ENCODE results near the gene MSANTD1. TPM values are rescaled to one million over a fixed set of nuclear protein-coding genes. Genes with fewer than 3 reads are reported as not detected.

Gene MSANTD1
- total and polyA plus RNA-seq, 10 of the 15 experiments (the other 5 are each of a cell fraction or from before 2014, with no cell fraction given): 0.07 to 0.87 (median 0.22) TPM; not detected in 2

DNA sequence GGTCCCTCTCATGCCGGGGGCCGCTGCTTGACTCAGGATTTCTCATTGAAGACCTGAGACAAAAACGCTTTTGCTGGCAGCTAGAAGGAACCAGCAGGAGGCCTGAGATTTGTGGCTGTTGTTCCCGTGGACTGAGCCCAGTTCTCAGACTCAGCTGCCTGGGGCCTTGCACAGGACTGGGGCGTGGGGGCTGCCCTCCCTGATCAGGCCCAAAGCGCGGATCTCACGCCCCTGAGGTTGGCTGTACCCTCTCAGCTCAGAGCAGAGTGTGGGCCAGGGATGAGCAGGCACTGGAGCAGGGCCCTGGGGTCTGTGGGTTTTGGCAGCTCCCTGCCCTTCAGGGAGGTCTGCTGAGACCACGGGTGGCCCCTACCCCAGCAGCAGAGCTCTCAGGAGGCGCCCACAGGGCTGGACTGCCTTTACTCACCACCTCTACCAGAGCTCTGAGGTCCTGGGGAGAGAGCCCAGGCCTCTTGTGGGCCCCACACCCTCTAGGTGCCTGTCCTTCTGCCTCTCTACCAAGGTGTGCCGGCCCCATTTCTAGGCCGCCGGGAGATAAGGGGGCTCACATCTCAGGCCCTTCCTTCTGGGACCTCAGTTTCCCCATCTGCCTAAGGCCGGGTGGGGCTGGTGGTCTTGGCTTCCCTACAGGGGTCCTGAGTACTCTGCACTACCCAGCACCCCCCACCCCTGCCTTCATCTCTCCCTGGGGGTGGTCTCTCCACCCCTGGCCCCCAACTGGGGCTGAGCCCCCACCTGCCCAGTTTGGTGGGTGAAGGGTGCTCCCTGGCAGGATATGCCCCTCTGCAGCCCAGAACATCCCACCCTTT lies 5.6 kb downstream of the MSANTD1 start:
- no peak for FAIRE-seq
- TF ChIP-seq, protein P1, sequence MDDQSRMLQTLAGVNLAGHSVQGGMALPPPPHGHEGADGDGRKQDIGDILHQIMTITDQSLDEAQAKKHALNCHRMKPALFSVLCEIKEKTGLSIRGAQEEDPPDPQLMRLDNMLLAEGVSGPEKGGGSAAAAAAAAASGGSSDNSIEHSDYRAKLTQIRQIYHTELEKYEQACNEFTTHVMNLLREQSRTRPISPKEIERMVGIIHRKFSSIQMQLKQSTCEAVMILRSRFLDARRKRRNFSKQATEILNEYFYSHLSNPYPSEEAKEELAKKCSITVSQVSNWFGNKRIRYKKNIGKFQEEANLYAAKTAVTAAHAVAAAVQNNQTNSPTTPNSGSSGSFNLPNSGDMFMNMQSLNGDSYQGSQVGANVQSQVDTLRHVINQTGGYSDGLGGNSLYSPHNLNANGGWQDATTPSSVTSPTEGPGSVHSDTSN (IDR thresholded peaks at IDR 0.05; ENCODE audit: insufficient replicate concordance, low read depth, low read length): no peak
- TF ChIP-seq RELA (IDR thresholded peaks at IDR 0.05; ENCODE audit: borderline replicate concordance, partially characterized antibody): no peak
- TF ChIP-seq STAT3 (IDR thresholded peaks at IDR 0.05; ENCODE audit: low read depth, low read length): no peak
- no peak for TF ChIP-seq ESRRA (IDR thresholded peaks at IDR 0.05; ENCODE audit: low read length)
- TF ChIP-seq BRCA1 (IDR thresholded peaks at IDR 0.05; ENCODE audit: low read depth, low read length): no peak
- TF ChIP-seq RBBP5 (conservative IDR thresholded peaks at IDR 0.05): no peak
- TF ChIP-seq NFYA (IDR thresholded peaks at IDR 0.05; ENCODE audit: borderline replicate concordance, low read depth, low read length): no peak
- TF ChIP-seq ZNF24 (IDR thresholded peaks at IDR 0.05): no peak
- TF ChIP-seq, protein P2, sequence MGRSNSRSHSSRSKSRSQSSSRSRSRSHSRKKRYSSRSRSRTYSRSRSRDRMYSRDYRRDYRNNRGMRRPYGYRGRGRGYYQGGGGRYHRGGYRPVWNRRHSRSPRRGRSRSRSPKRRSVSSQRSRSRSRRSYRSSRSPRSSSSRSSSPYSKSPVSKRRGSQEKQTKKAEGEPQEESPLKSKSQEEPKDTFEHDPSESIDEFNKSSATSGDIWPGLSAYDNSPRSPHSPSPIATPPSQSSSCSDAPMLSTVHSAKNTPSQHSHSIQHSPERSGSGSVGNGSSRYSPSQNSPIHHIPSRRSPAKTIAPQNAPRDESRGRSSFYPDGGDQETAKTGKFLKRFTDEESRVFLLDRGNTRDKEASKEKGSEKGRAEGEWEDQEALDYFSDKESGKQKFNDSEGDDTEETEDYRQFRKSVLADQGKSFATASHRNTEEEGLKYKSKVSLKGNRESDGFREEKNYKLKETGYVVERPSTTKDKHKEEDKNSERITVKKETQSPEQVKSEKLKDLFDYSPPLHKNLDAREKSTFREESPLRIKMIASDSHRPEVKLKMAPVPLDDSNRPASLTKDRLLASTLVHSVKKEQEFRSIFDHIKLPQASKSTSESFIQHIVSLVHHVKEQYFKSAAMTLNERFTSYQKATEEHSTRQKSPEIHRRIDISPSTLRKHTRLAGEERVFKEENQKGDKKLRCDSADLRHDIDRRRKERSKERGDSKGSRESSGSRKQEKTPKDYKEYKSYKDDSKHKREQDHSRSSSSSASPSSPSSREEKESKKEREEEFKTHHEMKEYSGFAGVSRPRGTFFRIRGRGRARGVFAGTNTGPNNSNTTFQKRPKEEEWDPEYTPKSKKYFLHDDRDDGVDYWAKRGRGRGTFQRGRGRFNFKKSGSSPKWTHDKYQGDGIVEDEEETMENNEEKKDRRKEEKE (IDR thresholded peaks at IDR 0.05): no peak
- TF ChIP-seq POU2F2 (IDR thresholded peaks at IDR 0.05; ENCODE audit: borderline replicate concordance, low read depth, low read length): no peak
- no peak for TF ChIP-seq NRF1 (conservative IDR thresholded peaks at IDR 0.05; ENCODE audit: low read depth, low read length)
- TF ChIP-seq, protein P3, sequence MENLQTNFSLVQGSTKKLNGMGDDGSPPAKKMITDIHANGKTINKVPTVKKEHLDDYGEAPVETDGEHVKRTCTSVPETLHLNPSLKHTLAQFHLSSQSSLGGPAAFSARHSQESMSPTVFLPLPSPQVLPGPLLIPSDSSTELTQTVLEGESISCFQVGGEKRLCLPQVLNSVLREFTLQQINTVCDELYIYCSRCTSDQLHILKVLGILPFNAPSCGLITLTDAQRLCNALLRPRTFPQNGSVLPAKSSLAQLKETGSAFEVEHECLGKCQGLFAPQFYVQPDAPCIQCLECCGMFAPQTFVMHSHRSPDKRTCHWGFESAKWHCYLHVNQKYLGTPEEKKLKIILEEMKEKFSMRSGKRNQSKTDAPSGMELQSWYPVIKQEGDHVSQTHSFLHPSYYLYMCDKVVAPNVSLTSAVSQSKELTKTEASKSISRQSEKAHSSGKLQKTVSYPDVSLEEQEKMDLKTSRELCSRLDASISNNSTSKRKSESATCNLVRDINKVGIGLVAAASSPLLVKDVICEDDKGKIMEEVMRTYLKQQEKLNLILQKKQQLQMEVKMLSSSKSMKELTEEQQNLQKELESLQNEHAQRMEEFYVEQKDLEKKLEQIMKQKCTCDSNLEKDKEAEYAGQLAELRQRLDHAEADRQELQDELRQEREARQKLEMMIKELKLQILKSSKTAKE (IDR thresholded peaks at IDR 0.05; ENCODE audit: low read depth, poor library complexity, severe bottlenecking): no peak
- TF ChIP-seq FOXM1 (IDR thresholded peaks at IDR 0.05; ENCODE audit: low read depth, low read length): no peak

More for the DNA sequence above, 5.6 kb downstream of the MSANTD1 start:
- H3K27ac ChIP-seq (ENCODE audit: control insufficient read depth, insufficient read depth): no peak overlapping the region
- no peaks in the 10 kb centered on the region for H3K27me3 ChIP-seq (replicated peaks in 1 of 2; ENCODE audit: control insufficient read depth in 2 of 2, insufficient read depth in 2 of 2, low read length in 1 of 2)
- no peaks in the 10 kb centered on the region for H3K9me3 ChIP-seq (replicated peaks; ENCODE audit: control insufficient read depth, insufficient read depth, low read length)
- H4K20me1 ChIP-seq (ENCODE audit: control insufficient read depth, insufficient read depth): no peaks in the 10 kb centered on the region
- no peak for ATAC-seq
- no TSS peak for BruUV-seq (replicated peaks)
- H3K79me2 ChIP-seq (ENCODE audit: control insufficient read depth, insufficient read depth, low read length): no peaks in the 10 kb centered on the region
- H2AFZ ChIP-seq (ENCODE audit: control insufficient read depth, low read depth, low read length): no peak overlapping the region
- H3K4me2 ChIP-seq (ENCODE audit: control insufficient read depth, insufficient read depth): no peak overlapping the region
- no peak for DNase-seq (ENCODE audit: low read depth, low spot score)
- RAD21 ChIA-PET (ENCODE audit: unreplicated experiment): interaction anchor here (0.6 kb wide), 1 partner anchor 94 kb away, joined by 3 read pairs; no protein-coding TSS in a partner anchor
- SMC1A ChIA-PET (ENCODE audit: uncharacterized antibody, unreplicated experiment): no interaction called here
- H3K4me3 ChIP-seq: no peak overlapping the region
- POLR2A ChIA-PET: no interaction called here
- H3K36me3 ChIP-seq (ENCODE audit: control insufficient read depth in 2 of 2, insufficient read depth in 2 of 2, low read length in 1 of 2): no peaks in the 10 kb centered on the region
- in situ Hi-C loops (cut with MboI) (no loop called here), intact Hi-C loops (cut with micrococcal nuclease; ENCODE audit: unreplicated experiment) (no loop called here)
- 75% methylated on average over 14 of the region's 14 CpGs for WGBS (ENCODE audit: insufficient coverage, insufficient replicate concordance, low lambda C conversion rate, missing lambda C conversion rate)
- H3K9ac ChIP-seq (ENCODE audit: control insufficient read depth, insufficient read depth, low read length): no peak overlapping the region
- CTCF ChIA-PET: no interaction called here
- H3K4me1 ChIP-seq (ENCODE audit: control insufficient read depth, insufficient read depth, low read length): peaks cover 3% of the 10 kb centered on the region; the same call in 1 of the 2 replicates
